HG02571 (cell line): Measurements from ENCODE around the gene RALGPS2.

Source experiments
- ATAC-seq: cut with Tn5 transposase; IDR thresholded peaks from one replicate; pipeline ENCODE4 v1.9.1; 2021; ENCODE audit warnings: mild to moderate bottlenecking, moderate library complexity; ENCODE audit not compliant: unreplicated experiment

Gene RALGPS2

DNA sequence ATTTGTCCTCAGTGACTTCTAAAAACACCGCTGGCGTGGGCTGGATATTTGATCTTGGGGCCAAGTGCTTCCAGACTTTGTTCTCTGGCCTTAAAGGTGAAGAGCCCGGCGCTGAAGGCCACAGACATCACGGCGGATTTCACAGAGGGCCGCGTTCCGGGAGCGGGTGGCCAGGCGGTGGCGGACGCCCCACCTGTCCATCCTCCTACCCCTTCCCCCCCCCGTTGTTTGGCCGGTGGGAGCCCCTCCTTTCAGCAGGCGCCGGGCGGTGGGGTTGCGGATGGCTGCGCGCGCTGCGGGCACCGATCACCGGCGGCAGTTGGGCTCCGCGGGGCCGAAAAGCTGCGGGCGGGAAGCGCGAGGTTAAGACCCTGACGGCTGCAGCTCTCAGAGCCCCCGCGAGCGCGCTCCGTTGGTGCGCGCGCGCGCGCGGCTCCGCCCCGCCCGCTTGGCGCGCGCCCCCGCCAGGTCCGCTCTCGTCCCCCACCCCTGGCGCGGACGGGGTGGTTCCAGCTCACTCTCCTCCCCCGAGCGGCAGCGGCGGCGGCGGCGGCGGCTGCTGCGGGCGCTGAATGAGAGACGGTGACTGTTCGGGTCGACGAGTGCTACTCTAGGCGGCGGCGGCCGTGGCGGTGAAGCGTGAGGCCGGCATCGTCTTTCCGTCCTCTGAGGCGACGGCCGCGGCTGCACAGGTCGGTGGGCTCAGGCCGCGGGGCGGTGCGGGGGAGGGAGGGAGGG is at the start of gene RALGPS2:
TSS of gene RALGPS2 (plus strand) at position 517 of the 738 bp plus-strand sequence. CDS start 51,521 bp downstream, outside the sequence.
- peak; percentile 67 for ATAC-seq

- no peak for ATAC-seq
Observed at GRCh38 chr1:178679237-178679636, 45.8 kb upstream of the RALGPS2 start.

- no peak for ATAC-seq
Observed at GRCh38 chr1:178682429-178682828, 42.6 kb upstream of the RALGPS2 start.

DNA sequence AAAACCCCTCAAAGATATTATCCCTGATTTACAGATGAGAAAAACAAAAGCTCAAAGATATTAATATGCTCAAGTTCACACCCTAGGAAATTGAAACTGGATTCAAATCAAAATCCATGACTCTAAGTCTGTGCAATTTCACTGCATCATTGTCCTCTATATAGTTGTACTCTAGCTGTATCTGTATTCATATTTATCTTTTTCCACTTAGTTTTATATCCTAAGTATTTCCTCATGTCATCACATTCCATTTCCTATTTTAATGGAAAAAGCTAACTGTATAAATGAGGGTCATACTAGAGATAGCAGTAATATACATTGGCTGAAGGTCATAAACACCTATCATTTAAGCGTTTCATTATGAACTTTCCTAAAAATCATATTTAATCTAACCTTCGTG is 42.2 kb upstream of the RALGPS2 start:
- no peak for ATAC-seq

DNA sequence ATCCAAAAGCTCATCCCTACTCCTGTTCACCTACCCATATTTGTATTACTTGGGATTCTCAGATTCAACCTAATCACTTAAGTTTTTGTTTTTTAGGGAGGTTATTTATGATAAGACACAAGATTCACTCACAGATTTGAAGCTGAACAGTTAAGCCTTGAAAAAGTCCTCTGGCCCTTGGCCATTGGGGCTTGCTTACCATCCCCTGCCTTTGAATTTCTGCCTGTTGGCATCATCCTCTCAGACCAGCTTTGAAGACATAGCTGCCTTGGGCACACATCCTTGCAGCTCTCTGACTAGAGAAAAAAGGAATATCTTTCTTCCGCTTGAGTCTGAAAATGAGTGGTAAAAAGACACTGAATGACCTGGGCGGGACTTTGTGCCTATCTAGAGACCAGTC is 41.8 kb upstream of the RALGPS2 start:
- no peak for ATAC-seq

GRCh38 chr1:178684111-178684510 is 40.9 kb upstream of the RALGPS2 start:
- ATAC-seq = no peak

- ATAC-seq = peak; percentile 70
Observed at GRCh38 chr1:178684542-178685000, 40.5 kb upstream of the RALGPS2 start.

- no peak for ATAC-seq
Observed at GRCh38 chr1:178686407-178686806, 38.6 kb upstream of the RALGPS2 start.

- no peak for ATAC-seq
Observed at GRCh38 chr1:178688244-178688643, 36.8 kb upstream of the RALGPS2 start.

GRCh38 chr1:178689769-178690168 is 35.3 kb upstream of the RALGPS2 start:
- ATAC-seq = no peak

DNA sequence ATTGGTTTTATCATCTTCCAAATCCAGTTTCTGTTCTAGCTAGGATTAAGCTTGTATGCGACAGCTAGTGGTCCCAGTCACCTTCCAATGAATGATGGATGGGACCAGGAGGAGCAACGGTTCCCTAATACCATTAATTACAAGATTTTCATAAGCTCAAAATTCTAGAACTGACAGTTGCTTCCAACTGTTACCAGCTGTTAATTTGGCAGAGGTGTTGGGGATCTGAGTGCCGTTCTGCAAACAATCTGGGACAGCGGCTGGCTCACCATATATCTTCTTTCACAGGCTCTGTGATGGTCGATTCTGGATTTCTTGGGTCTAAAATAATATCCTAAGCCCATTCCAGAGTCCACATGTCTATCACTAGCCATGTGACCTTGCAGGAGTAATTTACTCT is 34.5 kb upstream of the RALGPS2 start:
- ATAC-seq = no peak

- ATAC-seq = no peak
Observed at GRCh38 chr1:178692564-178693327, 32.3 kb upstream of the RALGPS2 start.

DNA sequence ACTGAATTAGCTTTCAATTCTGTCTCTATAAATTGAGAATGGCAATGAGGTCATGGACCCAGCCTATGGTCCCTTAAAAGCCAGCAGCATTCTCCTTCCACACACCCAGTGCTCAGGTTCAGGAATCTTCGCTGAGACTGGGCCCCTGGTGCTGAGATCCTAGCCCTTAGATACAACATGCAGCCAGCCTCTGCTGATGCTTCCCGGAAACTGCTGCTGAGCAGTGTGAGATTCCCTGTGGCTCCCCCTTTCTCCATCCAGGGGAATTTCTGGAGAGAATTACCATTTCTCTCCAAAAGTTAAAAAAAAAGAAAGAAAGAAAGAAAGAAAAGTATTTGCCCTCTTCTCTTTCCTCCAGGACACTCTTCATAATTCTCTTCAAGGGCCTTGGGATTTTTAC is 31.7 kb upstream of the RALGPS2 start:
- no peak for ATAC-seq

GRCh38 chr1:178694923-178695525 is 30.0 kb upstream of the RALGPS2 start:
- ATAC-seq = no peak

DNA sequence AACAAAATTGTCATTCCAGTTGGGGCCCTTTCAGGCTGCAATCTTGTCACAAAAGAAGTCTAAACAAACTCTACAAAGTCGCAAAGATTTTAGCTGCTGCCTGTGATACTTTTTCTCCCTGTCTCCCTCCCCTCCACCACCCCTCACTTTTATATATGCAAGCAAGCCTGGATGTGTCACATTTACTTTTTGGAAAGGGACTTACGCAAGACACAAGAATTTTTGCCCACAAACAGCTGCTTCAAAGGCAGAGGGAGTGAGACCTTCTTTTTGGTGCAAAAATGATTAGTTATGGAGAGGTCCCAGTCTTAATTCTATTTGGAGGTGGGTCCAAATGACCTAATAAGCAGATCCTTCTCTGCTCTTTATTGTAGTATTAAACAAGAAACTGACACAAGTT is 22.9 kb upstream of the RALGPS2 start:
- no peak for ATAC-seq

GRCh38 chr1:178704833-178705232 is 20.2 kb upstream of the RALGPS2 start:
- ATAC-seq = no peak

DNA sequence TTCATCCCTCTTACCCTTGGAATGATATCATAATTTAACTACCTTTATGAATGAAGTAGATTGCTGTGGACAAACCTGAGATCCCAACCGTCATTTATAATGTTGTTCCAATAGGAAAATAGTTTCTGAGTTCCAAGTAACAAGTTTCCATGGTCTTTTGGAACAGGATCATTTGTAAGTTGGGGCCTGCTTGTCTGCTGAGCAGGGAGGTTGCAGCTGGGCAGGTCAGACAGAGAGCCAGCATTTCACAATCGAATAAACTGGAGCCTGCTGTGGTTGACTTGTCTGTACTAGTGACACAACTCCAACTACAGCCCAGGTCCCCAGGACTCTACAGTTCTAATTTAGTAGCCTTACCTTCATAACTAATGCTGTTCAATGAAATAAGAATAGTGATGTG is 18.6 kb upstream of the RALGPS2 start:
- ATAC-seq = no peak

- no peak for ATAC-seq
Observed at GRCh38 chr1:178713259-178713658, 11.8 kb upstream of the RALGPS2 start.

DNA sequence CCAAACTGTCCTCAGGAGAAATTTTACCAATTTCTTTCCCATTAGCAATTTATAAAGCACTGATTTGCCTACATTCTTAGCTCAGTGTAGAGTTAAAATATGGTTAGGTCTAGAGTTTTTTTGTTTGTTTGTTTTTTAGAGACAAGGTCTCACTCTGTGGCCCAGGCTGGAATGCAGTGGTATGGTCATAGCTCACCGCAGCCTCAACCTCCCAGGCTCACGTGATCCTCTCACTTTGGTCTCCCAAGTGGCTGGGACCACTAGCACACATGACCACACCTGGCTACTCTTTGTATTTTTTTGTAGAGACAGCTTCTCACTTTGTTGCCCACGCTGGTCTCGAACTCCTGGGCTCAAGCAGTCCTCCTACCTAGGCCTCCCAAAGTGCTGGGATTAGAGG is 10.6 kb upstream of the RALGPS2 start:
- no peak for ATAC-seq

GRCh38 chr1:178716111-178716510 is 8.9 kb upstream of the RALGPS2 start:
- no peak for ATAC-seq

GRCh38 chr1:178718520-178718919 is 6.5 kb upstream of the RALGPS2 start:
- no peak for ATAC-seq

- no peak for ATAC-seq
Observed at GRCh38 chr1:178723546-178723945, 1.5 kb upstream of the RALGPS2 start.
